Cardiac fibroblast (primary cell): ENCODE measurements around the gene CDRT4.
"Not testable (repeated sequence)": the region's sequence is repeated elsewhere in the genome, so short reads cannot be mapped to it uniquely, and the experiment has no call there.

ENCODE experiments used
- DNase-seq, 2 donors: peaks; one replicate each; pipeline versions ENCODE4 v3.0.0 to v3.0.0-alpha.2; 2010; ENCODE audit warnings: low read depth in 2 of 2
- H3K4me3 ChIP-seq, 2 donors: replicated peaks in 1 of 2; 1 replicate in 1 of 2; 2 replicates in 1 of 2; pipeline ENCODE4 v1.5.1; 2011; ENCODE audit warnings: low read depth in 2 of 2, low read length in 2 of 2, mild to moderate bottlenecking in 2 of 2, moderate library complexity in 1 of 2
- TF ChIP-seq, protein P1 (sequence below): IDR thresholded peaks from one replicate; pipeline ENCODE4 v1.5.1; 2011; ENCODE audit warnings: low read depth, mild to moderate bottlenecking, low read length, inconsistent platforms

The CDRT4 gene

DNA sequence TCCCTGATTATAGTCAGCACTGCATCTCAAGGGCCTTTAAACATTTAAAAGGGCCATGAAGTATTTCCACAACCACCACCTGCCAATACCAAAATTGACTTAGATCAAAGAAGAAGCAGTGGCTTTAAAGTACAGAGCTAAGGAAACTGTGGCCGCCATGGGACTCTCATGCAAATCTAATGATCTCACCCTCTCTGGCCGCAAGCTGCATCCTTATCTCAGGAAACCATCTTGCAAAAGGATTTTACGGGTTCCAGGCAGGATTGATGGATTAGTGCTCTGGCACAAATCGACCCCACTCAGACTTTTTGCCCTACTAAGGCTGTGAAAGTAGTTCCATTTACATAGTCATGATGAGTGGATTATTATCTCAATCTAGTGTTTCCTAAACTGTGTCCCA is 22.6 kb downstream of the CDRT4 start:
- DNase-seq: no peak
- no peak overlapping the region for H3K4me3 ChIP-seq
- TF ChIP-seq, protein P1, sequence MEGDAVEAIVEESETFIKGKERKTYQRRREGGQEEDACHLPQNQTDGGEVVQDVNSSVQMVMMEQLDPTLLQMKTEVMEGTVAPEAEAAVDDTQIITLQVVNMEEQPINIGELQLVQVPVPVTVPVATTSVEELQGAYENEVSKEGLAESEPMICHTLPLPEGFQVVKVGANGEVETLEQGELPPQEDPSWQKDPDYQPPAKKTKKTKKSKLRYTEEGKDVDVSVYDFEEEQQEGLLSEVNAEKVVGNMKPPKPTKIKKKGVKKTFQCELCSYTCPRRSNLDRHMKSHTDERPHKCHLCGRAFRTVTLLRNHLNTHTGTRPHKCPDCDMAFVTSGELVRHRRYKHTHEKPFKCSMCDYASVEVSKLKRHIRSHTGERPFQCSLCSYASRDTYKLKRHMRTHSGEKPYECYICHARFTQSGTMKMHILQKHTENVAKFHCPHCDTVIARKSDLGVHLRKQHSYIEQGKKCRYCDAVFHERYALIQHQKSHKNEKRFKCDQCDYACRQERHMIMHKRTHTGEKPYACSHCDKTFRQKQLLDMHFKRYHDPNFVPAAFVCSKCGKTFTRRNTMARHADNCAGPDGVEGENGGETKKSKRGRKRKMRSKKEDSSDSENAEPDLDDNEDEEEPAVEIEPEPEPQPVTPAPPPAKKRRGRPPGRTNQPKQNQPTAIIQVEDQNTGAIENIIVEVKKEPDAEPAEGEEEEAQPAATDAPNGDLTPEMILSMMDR: no peak

DNA sequence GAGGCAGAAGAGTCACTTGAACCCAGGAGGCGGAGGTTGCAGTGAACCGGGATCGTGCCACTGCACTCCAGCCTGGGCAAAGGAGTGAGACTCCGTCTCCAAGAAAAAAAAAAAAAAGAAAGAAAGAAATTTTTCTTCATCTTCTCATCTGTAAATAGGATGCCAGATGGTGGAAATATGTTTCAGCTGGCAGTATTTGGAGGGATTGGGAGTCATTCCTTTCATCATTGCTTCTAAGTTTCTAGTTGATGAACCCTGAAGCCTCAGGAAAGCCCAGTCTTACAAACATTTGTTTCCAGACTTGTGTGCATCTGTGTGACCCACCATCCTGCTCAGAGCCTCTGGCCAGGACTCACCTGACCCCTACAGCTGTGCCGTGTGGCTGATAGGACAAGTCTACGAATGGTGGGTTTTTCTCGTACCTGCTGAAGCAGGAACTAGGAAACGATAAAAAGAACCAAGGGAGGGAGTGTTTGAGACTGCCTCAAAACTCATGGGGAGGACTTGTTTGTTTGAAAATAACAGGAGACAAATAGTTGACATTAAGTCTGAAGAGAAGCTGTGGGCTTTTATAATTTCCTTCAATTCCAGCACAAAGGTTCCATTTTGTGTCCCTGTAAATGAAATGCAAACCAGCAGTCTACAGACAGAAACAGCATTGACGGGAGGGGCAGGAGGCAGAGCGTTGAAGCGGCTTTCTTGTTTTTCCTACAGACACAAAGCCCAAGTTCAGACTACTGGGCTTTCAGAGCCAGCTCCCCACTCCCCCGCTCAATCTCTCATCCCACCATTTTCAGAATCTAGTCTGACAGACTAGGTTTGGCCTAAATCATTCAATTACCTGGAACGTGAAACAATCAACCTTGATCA is 24.9 kb downstream of the CDRT4 start:
- DNase-seq: no peak
- TF ChIP-seq, protein P1: no peak
- no peak overlapping the region for H3K4me3 ChIP-seq

DNA sequence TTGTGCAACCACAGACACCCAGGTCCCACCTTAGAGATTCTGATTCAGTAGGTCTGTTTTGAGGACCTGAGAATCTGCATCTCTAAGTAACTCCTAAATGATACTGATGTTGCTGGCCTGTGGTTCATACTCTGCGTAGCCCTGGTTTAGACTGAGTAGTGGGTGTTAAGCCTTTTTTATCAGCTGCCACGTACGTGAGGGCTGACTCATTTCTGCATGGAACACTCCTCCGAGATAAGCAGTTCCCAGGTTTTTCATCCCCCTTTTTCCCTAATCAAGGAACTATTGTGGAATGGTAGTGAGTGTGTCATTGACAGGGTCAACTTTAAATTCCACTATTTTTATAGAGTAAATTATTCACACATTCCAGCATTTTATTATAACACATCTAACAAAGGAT is 26.1 kb downstream of the CDRT4 start:
- peak in 1 of 2 donors; percentile 60 for DNase-seq
- no peak overlapping the region for H3K4me3 ChIP-seq
- TF ChIP-seq, protein P1: no peak

DNA sequence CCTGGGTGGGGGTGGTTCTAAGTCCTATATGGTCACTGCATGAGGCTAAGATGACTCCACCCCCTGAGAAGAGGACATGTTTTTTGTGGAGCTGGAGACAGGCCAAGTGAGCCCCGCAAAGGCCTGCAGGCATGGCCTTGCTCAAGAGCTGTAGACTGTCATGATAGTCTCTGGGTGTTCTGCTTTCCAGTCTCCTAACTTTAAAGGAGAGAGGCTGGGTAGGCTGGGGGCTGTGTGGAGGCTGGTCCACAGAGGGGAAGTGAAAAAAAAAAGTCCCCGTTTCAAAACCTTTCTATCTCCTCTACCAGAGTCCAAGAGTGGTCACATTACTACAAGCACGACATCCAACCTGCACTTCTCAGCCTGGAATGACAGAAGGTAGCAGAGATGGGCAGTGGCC is 27.1 kb downstream of the CDRT4 start:
- TF ChIP-seq, protein P1: no peak
- H3K4me3 ChIP-seq: no peak overlapping the region
- no peak for DNase-seq

DNA sequence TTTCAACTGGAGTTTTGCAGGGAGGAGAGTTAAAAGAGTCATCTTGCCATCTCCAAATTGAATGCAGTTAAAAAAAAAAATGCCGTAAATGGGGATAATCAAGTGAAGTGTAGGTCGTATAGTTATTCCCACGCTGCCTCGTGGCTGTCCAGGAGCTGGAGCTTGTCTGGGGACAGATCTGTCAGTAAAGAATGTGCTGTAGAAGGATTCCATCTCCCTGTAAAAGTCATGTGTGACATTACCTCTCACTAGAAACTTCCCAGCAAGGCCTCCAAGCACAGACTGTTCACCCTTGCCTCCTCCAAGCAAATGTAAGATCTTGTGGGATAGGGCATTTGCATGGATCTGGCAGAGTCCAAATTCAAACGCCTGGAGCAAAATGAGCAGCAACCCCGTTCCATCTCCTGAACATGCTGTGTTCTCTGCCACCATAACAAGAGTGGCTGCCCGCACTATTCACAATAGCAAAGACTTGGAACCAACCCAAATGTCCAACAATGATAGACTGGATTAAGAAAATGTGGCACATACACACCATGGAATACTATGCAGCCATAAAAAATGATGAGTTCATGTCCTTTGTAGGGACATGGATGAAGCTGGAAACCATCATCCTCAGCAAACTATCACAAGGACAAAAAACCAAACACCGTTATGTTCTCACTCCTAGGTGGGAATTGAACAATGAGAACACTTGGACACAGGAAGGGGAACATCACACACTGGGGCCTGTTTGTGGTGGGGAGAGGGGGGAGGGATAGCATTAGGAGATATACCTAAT is 28.0 kb downstream of the CDRT4 start:
- DNase-seq: peak in 1 of 2 donors; percentile 49
- not testable (repeated sequence) for H3K4me3 ChIP-seq

DNA sequence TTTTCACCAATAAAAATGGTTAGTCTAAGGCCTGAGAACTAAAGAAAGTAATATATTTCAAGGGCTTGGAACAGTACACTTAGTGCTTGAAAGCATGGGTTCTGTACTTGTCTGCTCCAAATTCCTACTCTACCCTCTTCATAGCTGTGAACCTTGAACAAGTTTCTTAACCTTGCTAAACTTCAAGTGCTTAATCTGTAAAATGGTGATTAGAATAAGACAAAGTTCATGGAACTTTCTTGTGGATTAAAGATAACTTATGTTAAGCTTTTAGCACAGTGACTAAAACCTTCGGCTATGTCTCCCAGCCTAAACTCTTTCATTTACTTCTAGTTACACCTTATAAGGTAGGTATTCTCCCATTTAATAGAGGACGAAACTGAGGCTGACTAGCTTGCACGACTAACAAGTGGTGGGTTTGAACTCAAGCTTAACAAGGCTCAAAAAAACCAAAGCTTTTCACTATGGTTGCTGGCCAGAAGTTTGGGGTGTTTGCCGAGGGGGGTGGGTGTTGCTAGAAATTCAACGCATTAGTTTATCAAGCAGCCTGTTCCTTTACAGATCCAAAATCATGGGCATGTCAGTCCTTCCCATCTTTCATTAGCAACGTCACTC is 28.8 kb downstream of the CDRT4 start:
- TF ChIP-seq, protein P1: no peak
- DNase-seq: no peak

DNA sequence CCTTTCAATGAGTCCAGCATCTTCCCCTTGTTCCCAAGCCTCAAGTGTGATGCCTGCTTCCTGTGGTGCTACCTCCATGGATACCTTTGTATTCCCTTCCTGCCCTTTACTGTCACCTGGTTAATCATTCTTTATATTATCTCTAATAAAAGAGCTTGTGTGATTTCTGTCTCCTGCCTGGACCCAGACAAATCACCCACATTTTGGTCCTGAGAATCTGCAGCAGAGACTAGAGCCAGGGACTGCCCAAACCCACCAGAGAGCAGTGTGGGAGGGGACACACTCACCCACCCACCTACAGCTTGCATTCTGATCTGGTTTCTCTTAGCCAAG is 30.2 kb downstream of the CDRT4 start:
- no peak for DNase-seq
- TF ChIP-seq, protein P1: no peak
- no peak overlapping the region for H3K4me3 ChIP-seq

More for the DNA sequence above, 28.8 kb downstream of the CDRT4 start:
- no peak overlapping the region for H3K4me3 ChIP-seq
